Cardiac fibroblast (primary cell): ENCODE data around the gene THPO.

Experiments
- DNase-seq, 2 donors: peaks; one replicate each; pipeline versions ENCODE4 v3.0.0 to v3.0.0-alpha.2; 2010; ENCODE audit warnings: low read depth in 2 of 2
- H3K4me3 ChIP-seq, 2 donors: replicated peaks in 1 of 2; 1 replicate in 1 of 2; 2 replicates in 1 of 2; pipeline ENCODE4 v1.5.1; 2011; ENCODE audit warnings: low read depth in 2 of 2, low read length in 2 of 2, mild to moderate bottlenecking in 2 of 2, moderate library complexity in 1 of 2
- TF ChIP-seq, protein P1 (sequence below): IDR thresholded peaks from one replicate; pipeline ENCODE4 v1.5.1; 2011; ENCODE audit warnings: low read depth, mild to moderate bottlenecking, low read length, inconsistent platforms

THPO gene

DNA sequence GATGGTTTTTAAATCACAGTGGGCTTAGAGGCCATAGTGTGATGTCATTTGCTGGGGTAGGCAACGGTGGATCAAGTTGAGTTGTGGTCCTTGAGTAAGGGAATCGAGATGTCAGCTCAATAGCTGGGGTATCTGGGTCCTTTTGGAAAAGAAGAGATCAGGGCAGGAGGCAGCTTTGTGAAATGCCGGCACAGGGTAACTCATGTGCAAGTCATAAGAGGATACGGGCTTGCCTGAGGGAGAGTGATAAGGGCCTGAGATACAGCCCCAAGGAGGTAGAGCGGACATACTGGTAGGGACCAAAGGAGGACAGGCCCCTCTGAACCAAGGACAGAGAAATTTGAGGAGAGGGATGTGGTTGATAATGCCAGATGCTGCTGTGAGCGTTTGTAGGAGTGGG is 44.8 kb downstream of the THPO start:
- TF ChIP-seq, protein P1, sequence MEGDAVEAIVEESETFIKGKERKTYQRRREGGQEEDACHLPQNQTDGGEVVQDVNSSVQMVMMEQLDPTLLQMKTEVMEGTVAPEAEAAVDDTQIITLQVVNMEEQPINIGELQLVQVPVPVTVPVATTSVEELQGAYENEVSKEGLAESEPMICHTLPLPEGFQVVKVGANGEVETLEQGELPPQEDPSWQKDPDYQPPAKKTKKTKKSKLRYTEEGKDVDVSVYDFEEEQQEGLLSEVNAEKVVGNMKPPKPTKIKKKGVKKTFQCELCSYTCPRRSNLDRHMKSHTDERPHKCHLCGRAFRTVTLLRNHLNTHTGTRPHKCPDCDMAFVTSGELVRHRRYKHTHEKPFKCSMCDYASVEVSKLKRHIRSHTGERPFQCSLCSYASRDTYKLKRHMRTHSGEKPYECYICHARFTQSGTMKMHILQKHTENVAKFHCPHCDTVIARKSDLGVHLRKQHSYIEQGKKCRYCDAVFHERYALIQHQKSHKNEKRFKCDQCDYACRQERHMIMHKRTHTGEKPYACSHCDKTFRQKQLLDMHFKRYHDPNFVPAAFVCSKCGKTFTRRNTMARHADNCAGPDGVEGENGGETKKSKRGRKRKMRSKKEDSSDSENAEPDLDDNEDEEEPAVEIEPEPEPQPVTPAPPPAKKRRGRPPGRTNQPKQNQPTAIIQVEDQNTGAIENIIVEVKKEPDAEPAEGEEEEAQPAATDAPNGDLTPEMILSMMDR: no peak
- H3K4me3 ChIP-seq: no peak overlapping the region
- DNase-seq: no peak

DNA sequence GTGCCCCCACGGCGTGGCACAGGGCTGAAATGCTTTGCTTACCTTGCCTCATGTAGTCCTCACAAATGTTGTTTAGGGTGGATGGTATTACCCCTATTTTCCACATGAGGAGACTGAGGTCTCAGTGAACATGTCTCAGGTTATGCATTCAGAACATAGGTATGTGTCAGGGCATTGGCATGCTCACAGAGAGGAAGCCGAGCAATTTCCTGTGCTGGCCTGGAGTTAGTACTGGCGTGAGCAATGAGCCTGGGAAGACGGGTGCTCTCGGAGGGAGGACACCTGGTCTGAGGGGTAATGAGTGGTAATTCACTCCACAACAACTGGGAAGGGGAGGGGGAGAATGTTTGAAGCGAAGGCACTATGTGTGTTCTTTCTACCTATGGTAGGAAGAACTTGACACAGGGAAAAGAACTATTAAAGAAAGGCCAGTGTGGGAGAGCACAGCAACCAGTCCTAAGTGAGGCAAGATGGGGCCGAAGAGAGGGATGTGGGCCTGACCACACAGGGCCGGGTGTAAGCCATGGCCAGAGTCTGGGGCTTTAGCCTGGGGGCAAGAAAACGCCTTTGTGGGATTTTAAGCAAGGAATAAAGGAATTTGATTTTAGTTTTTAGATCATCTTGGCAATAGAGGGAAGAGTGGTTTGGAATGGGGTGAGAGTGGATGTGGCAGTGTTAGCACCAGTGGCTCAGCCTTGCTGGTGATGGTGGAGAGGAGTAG is 45.5 kb downstream of the THPO start:
- TF ChIP-seq, protein P1: no peak
- DNase-seq: peak; percentile 88 to 97
- no peak overlapping the region for H3K4me3 ChIP-seq

DNA sequence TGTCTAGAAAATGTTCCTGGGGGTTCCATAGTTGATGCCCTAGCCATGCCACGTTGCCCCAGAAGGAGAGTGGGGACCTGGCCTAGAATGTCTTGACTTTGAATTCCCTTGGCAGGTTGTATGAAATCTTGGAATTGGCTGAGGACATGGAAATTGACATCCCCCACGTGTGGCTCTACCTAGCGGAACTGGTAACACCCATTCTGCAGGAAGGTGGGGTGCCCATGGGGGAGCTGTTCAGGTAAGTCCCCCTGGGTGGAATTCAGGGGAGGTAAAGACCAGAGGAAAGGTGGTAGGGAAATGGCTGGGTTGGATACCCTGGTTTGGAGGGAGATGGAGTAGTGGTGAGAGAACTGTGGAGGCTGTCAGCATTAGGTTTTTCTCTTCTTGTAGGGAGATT is 49.5 kb downstream of the THPO start:
- no peak overlapping the region for H3K4me3 ChIP-seq
- no peak for DNase-seq
- TF ChIP-seq, protein P1: no peak

GRCh38 chr3:184327171-184327570 is 50.8 kb downstream of the THPO start:
- DNase-seq: no peak
- TF ChIP-seq, protein P1: no peak
- no peak overlapping the region for H3K4me3 ChIP-seq

DNA sequence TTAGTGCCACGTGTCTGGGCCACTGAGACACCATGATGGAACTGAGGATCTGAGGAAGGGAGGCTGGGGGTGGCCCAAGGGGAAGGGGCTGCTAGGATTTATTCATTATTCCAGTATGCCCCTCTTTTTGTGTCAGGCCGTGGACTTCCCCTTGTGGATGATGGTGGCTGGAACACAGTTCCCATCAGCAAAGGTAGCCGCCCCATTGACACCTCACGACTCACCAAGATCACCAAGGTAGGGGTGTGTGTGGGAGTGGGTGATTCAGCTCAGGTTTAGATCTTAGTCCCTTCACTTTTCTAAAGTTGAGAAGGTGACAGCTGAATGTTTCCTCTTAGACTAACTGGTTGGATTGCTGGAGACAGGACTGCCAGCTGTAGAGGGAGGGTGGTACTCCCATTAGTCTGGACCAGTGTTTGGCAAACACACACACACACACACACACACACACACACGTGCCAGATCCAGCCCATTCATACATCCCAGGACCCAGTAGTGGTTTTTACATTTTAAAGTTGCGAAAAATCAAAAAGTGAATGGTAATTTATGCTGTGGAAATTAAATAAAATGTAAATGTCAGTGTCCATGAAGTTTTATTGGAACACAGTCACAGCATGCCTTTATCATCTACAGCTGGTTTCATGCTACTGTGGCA is 52.2 kb downstream of the THPO start:
- H3K4me3 ChIP-seq: no peak overlapping the region
- TF ChIP-seq, protein P1: no peak
- DNase-seq: no peak

DNA sequence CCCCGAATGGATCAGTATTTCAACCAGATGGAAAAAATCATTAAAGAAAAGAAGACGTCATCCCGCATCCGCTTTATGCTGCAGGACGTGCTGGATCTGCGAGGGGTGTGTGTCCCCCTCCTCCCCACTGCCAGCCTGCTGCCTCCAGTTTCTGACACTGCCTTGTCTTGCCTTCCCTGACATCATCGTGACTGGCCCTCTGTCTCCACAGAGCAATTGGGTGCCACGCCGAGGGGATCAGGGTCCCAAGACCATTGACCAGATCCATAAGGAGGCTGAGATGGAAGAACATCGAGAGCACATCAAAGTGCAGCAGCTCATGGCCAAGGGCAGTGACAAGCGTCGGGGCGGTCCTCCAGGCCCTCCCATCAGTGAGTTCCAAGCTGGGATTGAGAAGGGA is 52.7 kb downstream of the THPO start:
- DNase-seq: no peak
- TF ChIP-seq, protein P1: no peak
- H3K4me3 ChIP-seq: no peak overlapping the region

DNA sequence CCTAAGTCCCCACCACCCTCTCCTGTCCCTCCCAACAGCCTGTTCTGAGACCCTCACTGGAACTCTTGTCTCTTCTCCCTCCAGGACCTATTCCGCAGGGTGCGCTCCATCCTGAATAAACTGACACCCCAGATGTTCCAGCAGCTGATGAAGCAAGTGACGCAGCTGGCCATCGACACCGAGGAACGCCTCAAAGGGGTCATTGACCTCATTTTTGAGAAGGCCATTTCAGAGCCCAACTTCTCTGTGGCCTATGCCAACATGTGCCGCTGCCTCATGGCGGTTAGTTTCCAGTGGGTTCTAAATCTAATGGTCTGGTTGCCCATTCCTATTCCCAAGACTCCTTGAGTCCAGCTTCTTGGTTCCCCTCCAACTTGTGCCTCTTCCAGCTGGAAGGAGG is 54.3 kb downstream of the THPO start:
- TF ChIP-seq, protein P1: no peak
- H3K4me3 ChIP-seq: no peak overlapping the region
- no peak for DNase-seq
